CD4-positive, alpha-beta T cell treated with Interleukin-12 subunit alpha and Interleukin-12 subunit beta, for 1 hour (primary cell): ENCODE measurements around the gene SEC16A.

Experiments used
- DNase-seq: peaks from one replicate; pipeline ENCODE4 v3.0.0-alpha.2; 2020

Gene SEC16A

GRCh38 chr9:136465500-136466154, 17.2 kb downstream of the SEC16A start:
- no peak for DNase-seq

- DNase-seq = no peak
These were observed 18.6 kb downstream of the SEC16A start for GRCh38 chr9:136464241-136464640.

- no peak for DNase-seq
These were observed 19.3 kb downstream of the SEC16A start for GRCh38 chr9:136463578-136463977.

- DNase-seq = no peak
These were observed 20.2 kb downstream of the SEC16A start for GRCh38 chr9:136462664-136463063.

DNA sequence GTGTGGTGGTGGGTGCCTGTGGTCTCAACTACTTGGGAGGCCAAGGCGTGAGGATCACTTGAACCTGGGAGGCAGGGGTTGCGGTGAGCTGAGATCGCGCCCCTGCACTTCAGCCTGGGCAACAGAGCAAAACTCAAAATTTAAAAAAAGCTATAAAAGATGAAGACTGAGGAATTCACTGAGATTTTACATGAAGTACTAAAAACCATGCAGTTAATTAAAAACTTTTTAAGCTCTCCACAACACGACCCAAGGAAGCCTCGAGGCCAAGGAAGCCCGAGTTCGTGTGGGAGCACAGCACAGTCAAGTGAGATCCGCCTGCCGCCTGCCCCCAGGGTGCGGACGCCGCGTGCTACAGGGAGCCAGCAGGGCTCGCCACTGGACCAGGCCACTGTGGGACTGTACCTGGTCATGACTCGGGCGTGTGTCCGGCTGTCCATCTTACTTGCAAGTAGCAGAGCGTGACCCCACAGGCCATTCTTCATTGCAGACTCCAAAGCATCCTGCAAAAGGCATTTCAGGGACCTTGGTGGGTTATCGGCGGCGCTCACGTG, 22.0 kb downstream of the SEC16A start:
- no peak for DNase-seq

DNA sequence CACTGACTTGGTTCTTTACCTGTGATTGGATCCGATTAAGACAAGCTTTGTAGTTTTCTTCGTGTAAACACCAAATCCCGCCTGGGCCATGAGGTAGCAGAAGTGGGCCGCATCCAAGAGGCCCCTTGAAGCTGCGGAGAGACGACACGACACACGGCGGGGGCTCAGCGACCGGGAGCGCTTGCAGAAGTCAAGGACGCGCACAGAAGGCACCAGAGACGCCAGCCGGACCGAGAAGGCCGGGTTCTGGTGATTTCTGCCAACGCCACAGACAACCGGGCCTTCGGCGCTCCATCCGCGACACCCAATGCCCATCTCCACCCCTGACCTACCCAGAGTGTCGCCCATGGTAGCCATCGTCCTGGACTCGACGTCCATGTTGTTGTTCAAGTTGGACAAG, 23.4 kb downstream of the SEC16A start:
- DNase-seq = no peak

- DNase-seq = no peak
These were observed 25.5 kb downstream of the SEC16A start for GRCh38 chr9:136457326-136457725.

DNA sequence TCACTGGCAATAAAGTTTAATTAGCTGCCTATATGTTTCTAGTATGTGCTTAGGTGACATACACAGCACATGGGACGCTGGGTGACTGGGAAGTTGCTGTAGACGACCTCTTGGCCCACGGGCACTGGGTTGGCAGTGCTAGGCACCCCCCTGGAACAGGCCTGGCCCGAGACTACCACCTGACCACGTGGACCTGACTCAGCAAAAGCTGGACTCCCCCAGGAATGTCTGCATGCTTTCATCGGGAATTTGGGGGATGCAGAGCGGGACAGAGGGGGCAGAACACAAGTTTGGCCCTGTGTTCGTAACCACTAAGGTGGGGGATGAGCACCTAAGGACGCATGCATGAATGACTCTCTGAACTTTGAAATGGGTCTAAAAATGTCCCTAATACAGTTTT, 26.6 kb downstream of the SEC16A start:
- no peak for DNase-seq

- DNase-seq = no peak
These were observed 27.5 kb downstream of the SEC16A start for GRCh38 chr9:136455043-136456002.

DNA sequence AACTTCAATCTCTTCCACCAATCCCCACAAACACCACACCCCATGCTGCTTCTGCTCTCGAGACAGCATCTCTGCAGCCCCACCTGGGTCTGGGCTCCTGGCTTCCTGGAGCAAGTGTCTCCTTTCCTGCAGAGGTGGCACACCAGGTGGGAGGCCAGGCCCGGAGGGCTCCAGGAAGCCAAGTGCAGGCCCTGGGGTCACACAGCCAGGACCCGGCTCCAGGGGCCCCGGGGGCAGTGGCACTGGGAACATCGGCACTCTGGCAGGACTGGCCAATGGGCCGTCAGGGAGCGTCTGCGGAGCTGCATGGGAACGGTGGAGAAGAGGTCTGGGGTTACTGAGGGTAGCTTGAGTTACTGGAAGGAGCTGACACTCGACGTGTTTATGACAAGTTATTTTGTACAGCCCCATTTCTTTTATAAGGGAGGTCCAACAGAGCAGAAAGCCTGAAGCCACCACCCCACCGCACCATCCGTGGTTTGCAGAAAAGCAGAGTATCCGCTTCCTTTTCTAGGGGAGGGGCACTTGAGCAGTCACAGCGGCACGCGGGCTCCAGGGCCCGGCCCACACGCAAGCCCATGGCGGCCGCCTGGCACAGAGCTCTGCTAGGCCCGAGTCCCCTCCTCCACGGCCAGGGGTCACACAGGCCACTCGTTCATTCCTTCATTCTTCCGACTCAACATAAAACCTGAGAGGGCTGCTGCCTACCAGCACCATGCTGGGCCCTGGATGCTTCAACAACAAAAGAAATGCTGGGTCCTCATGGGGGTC, 28.6 kb downstream of the SEC16A start:
- no peak for DNase-seq

- no peak for DNase-seq
These were observed 29.5 kb downstream of the SEC16A start for GRCh38 chr9:136453326-136453725.

DNA sequence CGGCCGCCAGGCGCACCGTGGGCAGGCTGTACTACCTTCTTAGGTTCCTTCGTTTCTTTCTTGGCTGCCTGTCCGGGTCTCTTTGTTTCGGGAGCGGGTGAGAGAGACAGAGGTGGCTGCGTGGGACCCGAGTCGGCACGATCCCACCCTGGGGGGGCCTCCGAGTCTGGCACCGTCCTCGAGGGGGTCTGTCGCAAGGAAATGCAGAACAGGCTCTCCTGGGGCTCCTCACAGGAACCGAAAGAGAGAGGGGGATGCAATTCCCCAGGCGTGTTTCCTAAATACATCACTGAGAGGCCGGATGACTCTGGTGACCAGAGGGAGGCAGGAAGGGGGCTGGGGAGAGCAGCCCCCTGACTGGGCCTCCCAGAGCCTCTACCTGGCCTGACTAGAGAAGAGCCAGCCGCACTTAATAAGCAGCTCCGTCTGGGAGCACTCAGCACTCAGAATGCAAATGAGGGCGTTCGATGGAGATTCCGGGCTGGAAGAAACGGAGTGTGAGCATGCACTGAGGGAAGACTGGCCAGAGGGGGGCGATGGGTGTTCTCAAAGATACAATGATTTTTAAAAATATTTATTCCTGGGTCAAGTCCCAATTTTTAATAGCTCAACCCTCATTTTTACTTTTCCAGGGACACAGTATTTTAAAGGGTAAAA, 31.5 kb downstream of the SEC16A start:
- no peak for DNase-seq

- DNase-seq = no peak
These were observed 34.2 kb downstream of the SEC16A start for GRCh38 chr9:136448655-136449054.

DNA sequence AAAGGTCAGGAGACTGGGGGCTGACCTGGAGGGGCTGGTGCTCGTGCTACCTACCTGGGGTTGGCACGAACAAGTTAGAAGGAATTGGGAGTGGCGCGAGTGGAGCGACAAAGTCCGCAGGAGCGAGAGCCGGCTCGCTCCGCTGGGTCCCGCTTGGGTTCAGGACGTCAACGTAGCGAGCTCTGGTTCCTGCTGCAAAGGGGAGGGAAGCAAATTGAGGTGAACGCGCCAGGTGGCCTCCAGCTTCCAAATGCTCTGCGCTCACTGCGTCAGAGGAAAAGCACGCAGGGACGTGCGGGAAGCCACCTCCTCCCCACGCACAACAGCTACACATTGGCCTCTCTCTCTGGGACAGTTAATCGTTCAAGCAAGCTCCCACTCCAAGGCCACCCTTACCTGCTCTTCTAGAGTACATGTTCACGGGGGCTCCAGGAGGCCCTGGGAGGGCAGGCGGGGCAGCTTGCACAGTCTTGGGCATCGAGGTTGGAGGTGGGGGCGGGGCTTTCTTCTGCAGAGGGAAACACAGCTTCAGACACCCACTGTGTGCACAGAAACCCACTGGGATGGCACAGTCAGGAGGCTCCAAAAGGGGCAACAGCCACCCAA, 35.6 kb downstream of the SEC16A start:
- no peak for DNase-seq

- no peak for DNase-seq
These were observed 37.0 kb downstream of the SEC16A start for GRCh38 chr9:136445799-136446198.

GRCh38 chr9:136444102-136444501, 38.7 kb downstream of the SEC16A start:
- DNase-seq = no peak

GRCh38 chr9:136443687-136444086, 39.2 kb downstream of the SEC16A start:
- no peak for DNase-seq

DNA sequence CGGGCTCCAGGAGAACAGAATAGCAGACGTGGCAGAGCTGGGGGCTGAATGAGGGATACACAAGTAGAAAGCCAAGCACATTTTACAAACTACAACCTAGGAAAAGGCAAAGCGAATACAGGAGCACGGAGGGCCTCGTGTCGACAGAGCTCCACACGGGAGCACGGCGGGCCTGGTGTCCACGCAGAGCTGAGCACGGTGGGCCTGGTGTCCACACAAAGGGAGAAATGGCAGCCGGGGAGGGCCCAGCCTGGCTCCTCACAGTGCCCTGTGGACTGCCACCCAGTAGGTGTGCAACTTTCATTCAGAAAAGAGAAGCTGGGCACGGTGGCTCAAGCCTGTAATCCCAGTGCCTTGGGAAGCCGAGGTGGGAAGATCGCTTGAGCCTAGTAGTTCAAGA, 39.8 kb downstream of the SEC16A start:
- DNase-seq = no peak

DNA sequence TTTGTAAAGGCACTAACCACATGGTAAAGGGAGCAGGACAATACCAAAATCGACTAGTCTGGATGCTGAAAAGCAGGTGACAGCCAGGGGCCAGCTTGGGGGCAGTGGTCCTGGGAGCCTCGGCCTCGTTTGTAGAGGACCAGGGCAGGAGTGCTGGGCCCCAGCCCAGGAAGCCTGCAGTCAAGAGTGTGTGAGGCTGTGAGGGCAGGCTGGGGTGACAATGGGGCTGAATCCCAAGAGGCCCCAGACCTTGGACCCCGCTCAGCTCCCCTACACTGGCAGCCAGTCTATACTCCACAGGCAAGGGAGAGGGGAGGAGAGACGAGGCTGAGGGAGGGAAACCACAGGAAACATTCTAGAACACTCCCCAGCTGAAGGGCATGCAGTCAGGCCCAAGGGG, 40.6 kb downstream of the SEC16A start:
- no peak for DNase-seq

GRCh38 chr9:136441681-136442245, 41.1 kb downstream of the SEC16A start:
- DNase-seq = no peak

- no peak for DNase-seq
These were observed 41.6 kb downstream of the SEC16A start for GRCh38 chr9:136441191-136441680.
